Kidney (tissue), 14 donors: Measurements from ENCODE around the gene FAF1. TPM values are rescaled to one million over a fixed set of nuclear protein-coding genes. Genes with fewer than 3 reads are reported as not detected.

Experiments
- DNase-seq, 5 donors: peaks; one replicate each; pipeline ENCODE4 v3.0.0-alpha.2; 2013 to 2020
- FAIRE-seq: peaks from 2 replicates; lab custom pipeline; 2012; peaks lifted over from hg19 to GRCh38; lab: Jason Lieb, UNC
- H3K27ac ChIP-seq, 2 donors: one replicate each; pipeline ENCODE4 v1.7.0; 2013; ENCODE audit warnings: low read depth in 2 of 2, low read length in 2 of 2, inconsistent platforms in 1 of 2
- H3K27me3 ChIP-seq: one replicate; pipeline ENCODE4 v1.7.1; 2013; ENCODE audit warnings: low read length, inconsistent platforms; ENCODE audit not compliant: control insufficient read depth, insufficient read depth
- H3K36me3 ChIP-seq, 3 donors: one replicate each; pipeline versions ENCODE4 v1.7.0 to v1.7.1; 2013; ENCODE audit warnings: low read length in 3 of 3, control low read depth in 1 of 3, inconsistent platforms in 1 of 3; ENCODE audit not compliant: insufficient read depth in 3 of 3, control insufficient read depth in 2 of 3
- H3K4me1 ChIP-seq, 3 donors: one replicate each; pipeline versions ENCODE4 v1.7.0 to v1.7.1; 2013; ENCODE audit warnings: low read length in 3 of 3, inconsistent platforms in 1 of 3, low read depth in 1 of 3; ENCODE audit not compliant: control insufficient read depth in 2 of 3, insufficient read depth in 2 of 3
- H3K4me3 ChIP-seq, 3 donors: one replicate each; pipeline versions ENCODE4 v1.7.0 to v1.8.1; 2013; ENCODE audit warnings: low read length in 3 of 3, control low read depth in 1 of 3, inconsistent platforms in 1 of 3
- H3K9ac ChIP-seq, 3 donors: one replicate each; pipeline versions ENCODE4 v1.7.0 to v1.7.1; 2013; ENCODE audit warnings: low read length in 3 of 3, control low read depth in 1 of 3, inconsistent platforms in 1 of 3
- H3K9me3 ChIP-seq, 3 donors: one replicate each; pipeline versions ENCODE4 v1.7.0 to v1.7.1; 2013; ENCODE audit warnings: low read length in 3 of 3, control low read depth in 1 of 3, inconsistent platforms in 1 of 3; ENCODE audit not compliant: control insufficient read depth in 2 of 3, insufficient read depth in 1 of 3
- intact Hi-C: fragments of 100-400 bp; cut with DNase I; formaldehyde crosslinking; loops from one replicate; pipeline ENCODE4 v1.11.1; 2022
- polyA plus RNA-seq: library from polyadenylated mRNA; stranded (reverse); fragments of 350-450 nt; fragmentation: Illumina TruSeq; extraction: RNeasy Lipid Tissue Mini Kit (QIAGEN cat#74804); gene quantifications from one replicate; pipeline ENCODE4 v1.2.3, GENCODE V29; 2014; ENCODE audit warnings: low read depth, low replicate concordance; ENCODE audit not compliant: insufficient read depth
- total RNA-seq: library from RNA; stranded (reverse); fragmentation: NEBNext Ultra II Directional; extraction: Animal tissue kit (Norgen Biotek cat#: 25700); gene quantifications from one replicate; pipeline ENCODE4 v1.2.1, GENCODE V29; 2021
- TF ChIP-seq, protein P1 (sequence below): IDR thresholded peaks from 3 replicates; pipeline ENCODE4 v1.5.1; 2012; ENCODE audit warnings: mild to moderate bottlenecking, moderate library complexity, borderline replicate concordance; ENCODE audit not compliant: insufficient read depth; ENCODE audit errors: extremely low read depth
- donor health status: control.
- donor health status: control.
- donor health status: control.
- donor health status: control.
- donor health status: control.
- donor health status: DM: yes; HTN: yes; CAD: no.
- donor health status: Normal renal cell carcinoma (clear cell type).

FAF1 gene
- total and polyA plus RNA-seq, 2 donors from 2014 or later: 50.1 to 72.8 TPM

- H3K9me3 ChIP-seq: no peaks in the 10 kb centered on the region
- H3K9ac ChIP-seq: no peak overlapping the region
- intact Hi-C loops: no loop called here
- TF ChIP-seq, protein P1, sequence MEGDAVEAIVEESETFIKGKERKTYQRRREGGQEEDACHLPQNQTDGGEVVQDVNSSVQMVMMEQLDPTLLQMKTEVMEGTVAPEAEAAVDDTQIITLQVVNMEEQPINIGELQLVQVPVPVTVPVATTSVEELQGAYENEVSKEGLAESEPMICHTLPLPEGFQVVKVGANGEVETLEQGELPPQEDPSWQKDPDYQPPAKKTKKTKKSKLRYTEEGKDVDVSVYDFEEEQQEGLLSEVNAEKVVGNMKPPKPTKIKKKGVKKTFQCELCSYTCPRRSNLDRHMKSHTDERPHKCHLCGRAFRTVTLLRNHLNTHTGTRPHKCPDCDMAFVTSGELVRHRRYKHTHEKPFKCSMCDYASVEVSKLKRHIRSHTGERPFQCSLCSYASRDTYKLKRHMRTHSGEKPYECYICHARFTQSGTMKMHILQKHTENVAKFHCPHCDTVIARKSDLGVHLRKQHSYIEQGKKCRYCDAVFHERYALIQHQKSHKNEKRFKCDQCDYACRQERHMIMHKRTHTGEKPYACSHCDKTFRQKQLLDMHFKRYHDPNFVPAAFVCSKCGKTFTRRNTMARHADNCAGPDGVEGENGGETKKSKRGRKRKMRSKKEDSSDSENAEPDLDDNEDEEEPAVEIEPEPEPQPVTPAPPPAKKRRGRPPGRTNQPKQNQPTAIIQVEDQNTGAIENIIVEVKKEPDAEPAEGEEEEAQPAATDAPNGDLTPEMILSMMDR: no peak
- no peak overlapping the region for H3K4me3 ChIP-seq
- no peaks in the 10 kb centered on the region for H3K36me3 ChIP-seq
- H3K27me3 ChIP-seq: no peaks in the 10 kb centered on the region
- DNase-seq: no peak
- no peaks in the 10 kb centered on the region for H3K4me1 ChIP-seq
- H3K27ac ChIP-seq: no peak overlapping the region
- no peak for FAIRE-seq
Observed at GRCh38 chr1:50920409-50920808, 39.7 kb downstream of the FAF1 start.

DNA sequence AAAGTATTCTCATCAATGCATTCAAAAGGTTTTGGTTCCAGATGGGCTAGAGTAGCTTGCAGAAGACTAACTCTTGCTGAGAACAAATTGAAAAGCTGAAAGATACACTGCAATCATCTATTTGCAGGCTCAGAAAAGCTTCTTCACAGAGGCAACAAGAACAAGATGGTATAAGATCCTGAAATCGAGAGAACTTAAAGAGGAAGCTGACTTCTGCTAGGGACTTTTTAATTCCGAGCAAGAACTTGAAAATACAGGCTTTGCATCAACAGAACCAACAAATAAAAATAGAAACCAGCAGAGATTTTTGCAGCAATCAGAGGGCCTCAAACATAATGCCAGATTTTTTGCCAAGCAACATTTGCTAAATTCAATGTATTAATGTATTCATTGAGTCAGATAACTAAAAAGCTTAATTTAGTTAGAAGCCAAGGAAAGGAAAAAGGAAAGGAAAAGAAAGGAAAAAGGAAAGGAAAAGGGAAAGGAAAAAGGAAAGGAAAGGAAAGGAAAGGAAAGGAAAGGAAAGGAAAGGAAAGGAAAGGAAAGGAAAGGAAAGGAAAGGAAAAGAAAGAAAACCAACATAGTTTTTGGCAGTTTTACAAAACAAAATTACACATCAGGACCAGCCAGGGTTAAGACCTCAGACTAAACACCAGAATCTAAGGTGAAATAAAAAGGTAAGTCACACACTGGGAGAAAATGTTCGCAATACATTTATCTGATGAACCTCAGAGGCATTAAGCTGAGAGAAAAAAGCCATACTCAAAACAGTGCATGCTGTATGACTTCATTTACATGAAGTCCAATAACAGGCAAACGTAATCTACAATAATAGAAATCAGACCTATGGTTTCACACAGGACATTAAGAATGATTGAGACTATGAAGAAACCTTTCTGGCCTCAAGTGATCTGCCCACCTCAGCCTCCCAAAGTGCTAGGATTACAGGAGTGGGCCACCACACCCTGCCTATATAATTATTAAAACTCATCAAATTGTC lies 42.6 kb downstream of the FAF1 start:
- H3K9ac ChIP-seq: no peak overlapping the region
- no peak overlapping the region for H3K27ac ChIP-seq
- H3K4me3 ChIP-seq: no peak overlapping the region
- DNase-seq (no peak), FAIRE-seq (no peak)
- TF ChIP-seq, protein P1: no peak
- intact Hi-C loops: no loop called here
- no peaks in the 10 kb centered on the region for H3K36me3 ChIP-seq
- H3K9me3 ChIP-seq: no peaks in the 10 kb centered on the region
- H3K4me1 ChIP-seq: no peaks in the 10 kb centered on the region
- no peaks in the 10 kb centered on the region for H3K27me3 ChIP-seq

GRCh38 chr1:50915621-50916020 lies 44.4 kb downstream of the FAF1 start:
- no peak for DNase-seq
- Histone ChIP-seq H3K27me3 (no peaks in the 10 kb centered on the region), H3K27ac (no peak overlapping the region), H3K4me3 (no peak overlapping the region), H3K9ac (no peak overlapping the region), H3K9me3 (no peaks in the 10 kb centered on the region), H3K4me1 (no peaks in the 10 kb centered on the region), H3K36me3 (no peaks in the 10 kb centered on the region)
- intact Hi-C loops: no loop called here
- TF ChIP-seq, protein P1: no peak
- no peak for FAIRE-seq
